Kidney glomerular epithelial cell (primary cell): ENCODE results near the gene PWWP2B.

Source experiments
- DNase-seq: peaks from one replicate; lab custom pipeline; 2025; lab: John Stamatoyannopoulos, UW

Gene PWWP2B

GRCh38 chr10:132394936-132395703 lies 1.9 kb upstream of the PWWP2B start:
- DNase-seq: no peak

GRCh38 chr10:132395704-132396493 lies 1.1 kb upstream of the PWWP2B start:
- DNase-seq: no peak

GRCh38 chr10:132396494-132397035 lies 435 bp upstream of the PWWP2B start:
- DNase-seq: no peak

- no peak for DNase-seq
Observed at GRCh38 chr10:132397671-132398565, 918 bp downstream of the PWWP2B start.

- DNase-seq: no peak
Observed at GRCh38 chr10:132398566-132398991, 1.6 kb downstream of the PWWP2B start.

GRCh38 chr10:132399117-132400035 lies 2.4 kb downstream of the PWWP2B start:
- no peak for DNase-seq

GRCh38 chr10:132400041-132400546 lies 3.1 kb downstream of the PWWP2B start:
- no peak for DNase-seq

- no peak for DNase-seq
Observed at GRCh38 chr10:132400547-132401151, 3.6 kb downstream of the PWWP2B start.

- DNase-seq: no peak
Observed at GRCh38 chr10:132401401-132402118, 4.6 kb downstream of the PWWP2B start.

- DNase-seq: no peak
Observed at GRCh38 chr10:132402781-132403241, 5.8 kb downstream of the PWWP2B start.

- no peak for DNase-seq
Observed at GRCh38 chr10:132403511-132404168, 6.6 kb downstream of the PWWP2B start.

GRCh38 chr10:132404169-132404880 lies 7.3 kb downstream of the PWWP2B start:
- DNase-seq: no peak

- DNase-seq: no peak
Observed at GRCh38 chr10:132404911-132405462, 8.0 kb downstream of the PWWP2B start.

- DNase-seq: no peak
Observed at GRCh38 chr10:132405463-132405991, 8.5 kb downstream of the PWWP2B start.

- DNase-seq: no peak
Observed at GRCh38 chr10:132406181-132406580, 9.2 kb downstream of the PWWP2B start.

- DNase-seq: no peak
Observed at GRCh38 chr10:132406750-132407149, 9.8 kb downstream of the PWWP2B start.

- DNase-seq: no peak
Observed at GRCh38 chr10:132407243-132407746, 10.3 kb downstream of the PWWP2B start.
